GM08714 (cell line): ENCODE data around the gene NKIRAS2.

Experiments
- H3K4me3 ChIP-seq: fragments of 200-500 bp; sonication (Bioruptor generic); 2 replicates; pipeline ENCODE4 v1.5.1; 2014; ENCODE audit warnings: mild to moderate bottlenecking, low read length, inconsistent platforms
- ZNF274 ChIP-seq: IDR thresholded peaks from 2 replicates; pipeline ENCODE4 v1.6.1; 2012; ENCODE audit warnings: mild to moderate bottlenecking, low read depth, low read length

The NKIRAS2 gene

GRCh38 chr17:42051013-42051400 lies 31.1 kb downstream of the NKIRAS2 start:
- H3K4me3 ChIP-seq: no peak overlapping the region
- no peak for TF ChIP-seq ZNF274

DNA sequence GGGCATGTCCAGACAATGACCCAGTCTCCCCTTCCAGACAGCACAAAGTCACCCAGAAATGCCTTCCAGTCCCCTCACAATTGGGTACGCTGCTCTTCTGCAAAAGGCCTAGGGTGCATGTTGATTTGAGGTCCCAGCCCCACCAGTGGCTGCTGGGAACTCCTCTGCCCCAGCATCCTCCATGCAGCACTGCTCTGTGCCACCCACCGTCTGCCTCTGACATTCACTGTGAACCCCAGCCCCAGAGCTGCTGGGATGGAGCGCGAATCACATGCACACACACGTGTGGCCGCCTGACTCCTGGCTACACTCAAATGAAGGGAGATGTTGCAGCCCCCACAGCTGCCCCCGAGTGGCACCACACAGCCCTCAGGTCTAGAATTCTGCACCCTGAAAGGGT lies 31.8 kb downstream of the NKIRAS2 start:
- H3K4me3 ChIP-seq: no peak overlapping the region
- TF ChIP-seq ZNF274: no peak

DNA sequence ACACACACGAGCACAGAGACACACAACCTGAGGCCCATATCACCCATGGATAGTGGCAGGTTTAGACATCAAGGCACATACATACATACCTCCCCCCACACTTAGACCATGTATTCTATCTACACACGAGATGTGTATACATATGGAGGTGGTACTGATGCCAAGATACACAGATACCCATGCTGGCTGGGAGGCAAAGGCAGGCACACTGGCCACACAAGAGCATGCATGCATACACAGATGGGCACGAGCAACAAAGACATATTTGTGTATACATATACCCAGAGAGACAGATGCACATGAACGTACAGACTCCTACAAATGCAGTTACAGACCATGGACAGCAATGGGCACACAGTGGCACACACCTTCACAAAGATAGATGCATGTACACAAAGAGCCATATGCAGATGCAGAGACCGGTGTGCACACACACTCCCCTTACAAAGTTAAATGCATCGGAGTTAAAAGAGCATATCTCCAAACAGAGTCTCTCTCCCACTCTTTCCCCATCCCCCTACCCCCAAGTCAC lies 32.5 kb downstream of the NKIRAS2 start:
- no peak overlapping the region for H3K4me3 ChIP-seq
- no peak for TF ChIP-seq ZNF274

GRCh38 chr17:42053731-42054500 lies 34.0 kb downstream of the NKIRAS2 start:
- TF ChIP-seq ZNF274: no peak
- no peak overlapping the region for H3K4me3 ChIP-seq

- H3K4me3 ChIP-seq: no peak overlapping the region
- no peak for TF ChIP-seq ZNF274
Observed at GRCh38 chr17:42055027-42055426, 35.1 kb downstream of the NKIRAS2 start.

DNA sequence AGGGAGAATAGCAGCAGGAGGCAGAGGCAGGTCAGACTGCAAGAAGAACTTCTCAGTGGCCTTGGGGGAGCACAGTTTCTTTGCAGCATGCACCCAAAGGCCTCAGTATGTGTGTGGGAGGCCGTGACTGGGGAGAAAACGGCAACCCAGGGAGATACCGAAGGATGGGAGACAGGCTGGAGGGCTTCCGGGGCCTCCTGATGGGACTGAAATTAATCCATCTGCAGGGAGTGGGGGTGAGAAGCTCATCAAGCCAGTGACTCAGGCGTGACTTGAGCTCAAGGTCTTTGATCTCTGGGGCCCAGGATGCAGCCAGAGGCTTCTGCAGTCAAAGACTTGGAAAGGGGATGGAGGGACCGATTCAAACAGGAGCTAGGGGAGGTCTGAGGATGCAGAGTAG lies 35.6 kb downstream of the NKIRAS2 start:
- H3K4me3 ChIP-seq: no peak overlapping the region
- TF ChIP-seq ZNF274: no peak

GRCh38 chr17:42056635-42057034 lies 36.7 kb downstream of the NKIRAS2 start:
- H3K4me3 ChIP-seq: no peak overlapping the region
- TF ChIP-seq ZNF274: no peak

- no peak overlapping the region for H3K4me3 ChIP-seq
- TF ChIP-seq ZNF274: no peak
Observed at GRCh38 chr17:42058063-42058462, 38.2 kb downstream of the NKIRAS2 start.

- no peak overlapping the region for H3K4me3 ChIP-seq
- no peak for TF ChIP-seq ZNF274
Observed at GRCh38 chr17:42059815-42060214, 39.9 kb downstream of the NKIRAS2 start.

DNA sequence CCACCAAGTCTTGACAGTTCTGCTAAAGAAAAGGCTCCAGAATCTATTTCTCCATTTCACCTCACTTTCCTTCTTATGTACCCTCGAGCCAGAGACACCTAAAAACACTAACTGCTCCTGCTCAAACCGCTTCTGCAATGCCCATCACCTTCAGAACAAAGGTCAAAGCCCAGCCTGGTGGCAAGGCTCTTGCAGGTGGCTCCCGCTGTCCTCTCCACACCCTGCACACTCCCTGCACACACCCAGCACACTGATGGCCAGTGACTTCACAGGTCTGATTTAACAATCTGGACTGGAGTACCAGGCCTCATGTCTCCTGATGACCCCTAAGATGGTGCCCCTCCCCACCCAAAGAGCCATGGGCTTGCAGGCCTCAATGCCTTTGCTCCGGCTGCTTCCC lies 40.3 kb downstream of the NKIRAS2 start:
- no peak for TF ChIP-seq ZNF274
- no peak overlapping the region for H3K4me3 ChIP-seq

GRCh38 chr17:42061646-42062487 lies 42.0 kb downstream of the NKIRAS2 start:
- H3K4me3 ChIP-seq: no peak overlapping the region
- no peak for TF ChIP-seq ZNF274

- H3K4me3 ChIP-seq: no peak overlapping the region
- TF ChIP-seq ZNF274: no peak
Observed at GRCh38 chr17:42062681-42063080, 42.8 kb downstream of the NKIRAS2 start.

DNA sequence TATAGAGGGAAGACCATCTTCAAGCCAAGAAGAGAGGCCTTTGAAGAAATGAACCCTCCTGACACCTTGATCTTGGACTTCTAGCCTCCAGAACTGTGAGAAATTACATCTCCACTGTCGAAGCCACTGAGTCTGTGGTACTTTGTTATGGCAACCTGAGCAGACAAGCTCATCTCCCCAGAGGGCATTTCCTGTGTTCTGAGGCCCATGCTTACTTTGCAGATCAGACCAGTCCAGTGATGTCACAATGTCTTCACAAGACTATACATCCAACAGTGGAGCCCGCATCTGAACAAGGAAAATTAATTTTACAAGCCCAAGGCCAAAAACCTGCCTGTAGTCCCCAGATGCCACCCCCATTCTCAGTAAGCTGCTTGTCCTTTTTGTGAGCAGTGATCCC lies 45.3 kb downstream of the NKIRAS2 start:
- no peak overlapping the region for H3K4me3 ChIP-seq
- no peak for TF ChIP-seq ZNF274

- TF ChIP-seq ZNF274: no peak
Observed at GRCh38 chr17:42067371-42068091, 47.6 kb downstream of the NKIRAS2 start.

DNA sequence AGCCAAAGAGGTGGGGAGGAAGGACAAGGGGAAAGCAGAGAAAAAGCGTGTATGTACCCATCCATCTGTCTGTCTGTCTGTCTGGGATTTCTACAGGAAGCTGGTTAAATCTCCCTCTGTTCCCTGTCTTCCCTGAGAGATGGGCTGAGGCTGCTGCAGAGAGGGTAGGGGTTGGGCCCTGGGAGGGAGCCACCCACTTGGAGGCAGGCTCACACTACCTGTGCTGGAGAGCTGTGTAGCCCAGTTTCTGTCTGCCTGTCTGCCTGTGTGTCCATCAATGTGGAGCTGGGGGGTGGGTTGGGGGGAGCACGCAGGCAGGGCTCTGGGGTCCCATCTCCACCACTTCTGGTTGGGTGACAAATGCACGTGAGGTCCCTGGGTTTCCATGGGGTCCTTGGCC lies 49.1 kb downstream of the NKIRAS2 start:
- no peak for TF ChIP-seq ZNF274
- H3K4me3 ChIP-seq: no peak overlapping the region

More at GRCh38 chr17:42067371-42068091, 47.6 kb downstream of the NKIRAS2 start:
- no peak overlapping the region for H3K4me3 ChIP-seq
